WI38 (cell line): ENCODE data around the gene FGD3.

Experiments used
- H3K4me3 ChIP-seq: 2 replicates; pipeline ENCODE4 v1.5.1; 2011; ENCODE audit warnings: low read depth, mild to moderate bottlenecking, control low read depth, low read length
- CTCF ChIP-seq: IDR thresholded peaks from 2 replicates; pipeline ENCODE4 v1.5.1; 2012; ENCODE audit warnings: low read depth, mild to moderate bottlenecking, control low read depth, low read length

Gene FGD3

DNA sequence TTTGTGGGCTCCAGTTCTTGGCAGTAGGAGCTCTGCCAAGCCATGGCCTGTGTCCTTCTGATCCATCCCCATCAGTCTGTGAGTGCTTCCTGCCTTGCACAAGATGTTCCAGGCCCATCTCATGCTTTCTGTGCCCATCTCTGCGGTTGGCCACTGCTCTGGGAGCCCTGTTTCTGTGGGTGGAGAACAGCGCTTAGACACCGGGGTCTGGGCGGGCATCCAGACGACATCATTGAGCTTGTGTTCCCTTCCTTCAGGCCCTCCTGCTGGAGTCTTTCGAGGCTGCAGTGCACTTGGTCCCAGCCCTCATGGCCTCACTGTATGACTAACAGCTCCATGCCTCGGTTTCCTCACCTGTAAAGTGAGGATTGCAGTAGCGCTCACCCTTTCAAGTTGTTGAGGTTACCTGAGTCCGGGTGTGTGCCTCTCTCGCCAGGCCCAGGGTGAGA is 133.8 kb downstream of the FGD3 start:
- no peak for TF ChIP-seq CTCF
- no peak overlapping the region for H3K4me3 ChIP-seq

DNA sequence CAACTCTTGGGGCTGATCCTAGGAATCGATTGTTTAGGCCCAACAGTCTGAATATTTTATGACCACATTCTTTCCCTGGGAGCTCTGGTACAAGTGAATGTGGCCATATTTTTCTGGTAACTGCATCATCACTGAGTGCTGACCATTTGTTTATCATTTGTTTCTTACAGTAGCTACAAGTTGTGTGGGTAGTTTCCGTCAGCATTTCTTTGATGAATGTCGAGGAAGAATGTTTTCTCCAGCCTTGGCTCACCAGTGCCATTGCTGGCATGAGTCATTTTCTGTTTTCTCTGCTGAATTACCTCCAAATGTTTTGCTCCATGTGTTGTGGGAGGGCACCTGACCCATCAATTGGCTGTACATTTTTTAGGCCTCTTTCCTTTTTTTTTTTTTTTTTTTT is 134.6 kb downstream of the FGD3 start:
- TF ChIP-seq CTCF, result no peak
- no peak overlapping the region for H3K4me3 ChIP-seq

- H3K4me3 ChIP-seq, result no peak overlapping the region
- no peak for TF ChIP-seq CTCF
Measured at GRCh38 chr9:93082841-93083411, 135.6 kb downstream of the FGD3 start.

DNA sequence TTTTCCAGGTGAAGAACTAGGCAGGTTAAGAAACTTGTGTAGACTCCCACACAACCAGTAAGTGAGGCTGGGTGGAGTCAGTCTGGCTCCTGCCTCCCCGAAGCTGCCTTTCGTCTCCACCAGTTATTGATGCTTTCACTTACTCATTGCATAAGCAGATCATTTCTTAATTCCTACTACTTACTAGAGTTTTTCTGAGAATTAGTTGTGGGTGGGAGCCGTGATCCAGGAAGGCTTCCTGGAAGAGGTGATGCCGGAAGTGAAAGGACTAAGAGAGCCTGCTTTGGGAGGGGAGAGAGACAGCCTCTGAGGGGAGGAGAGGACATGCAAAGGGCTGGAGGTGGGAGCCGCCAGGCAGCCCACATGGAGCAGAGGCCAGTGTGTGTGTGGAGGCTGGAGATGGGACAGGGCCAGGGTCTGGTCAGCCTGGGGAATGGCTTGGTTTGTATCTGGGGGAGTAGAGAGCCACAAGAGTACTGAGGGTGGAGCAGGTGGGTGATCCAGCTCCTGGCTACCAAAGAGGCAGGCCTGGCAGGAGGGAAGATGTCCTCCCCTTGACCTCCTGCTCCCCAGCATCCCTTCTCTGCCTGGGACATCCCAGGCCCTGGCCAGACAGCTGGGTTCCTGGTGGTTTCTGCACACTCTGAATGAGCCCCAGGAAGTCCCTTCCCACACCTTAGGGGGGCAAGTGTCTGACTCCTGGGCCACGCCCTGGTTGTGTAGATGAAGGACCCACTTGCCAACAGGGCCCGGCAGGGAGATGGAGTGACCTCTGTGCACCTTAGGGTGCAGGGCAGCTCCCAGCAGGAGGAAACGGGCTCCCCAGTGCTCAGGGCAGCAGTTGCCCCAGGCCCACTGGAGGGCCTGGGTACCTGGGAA is 136.5 kb downstream of the FGD3 start:
- TF ChIP-seq CTCF, result no peak

GRCh38 chr9:93084471-93084881 is 137.2 kb downstream of the FGD3 start:
- no peak overlapping the region for H3K4me3 ChIP-seq
- TF ChIP-seq CTCF, result no peak

More for the DNA sequence above, 136.5 kb downstream of the FGD3 start:
- H3K4me3 ChIP-seq, result no peak overlapping the region

GRCh38 chr9:93085676-93086075 is 138.4 kb downstream of the FGD3 start:
- TF ChIP-seq CTCF, result no peak
- H3K4me3 ChIP-seq, result no peak overlapping the region
